Left renal pelvis (tissue), 4 donors: ENCODE measurements around the gene NLRX1. TPM values are rescaled to one million over a fixed set of nuclear protein-coding genes. Genes with fewer than 3 reads are reported as not detected.
A peak's percentile ranks its signal among the peaks of the same experiment; 100 is the strongest.
"Not testable (repeated sequence)": the region's sequence is repeated elsewhere in the genome, so short reads cannot be mapped to it uniquely, and the experiment has no call there.

Source experiments
- DNase-seq, 4 donors: peaks; one replicate each; pipeline ENCODE4 v3.0.0-alpha.2; 2013; ENCODE audit warnings: low read depth in 4 of 4, low spot score in 3 of 4
- polyA plus RNA-seq, 4 donors: library from polyadenylated mRNA; unstranded; fragments of 120-200 nt; gene quantifications; one replicate each; pipeline ENCODE4 v1.2.1, GENCODE V29; 2013; ENCODE audit not compliant: insufficient read length in 4 of 4

NLRX1 gene
- polyA plus RNA-seq, 4 donors = 7.8 to 12.6 (median 10.2) TPM

DNA sequence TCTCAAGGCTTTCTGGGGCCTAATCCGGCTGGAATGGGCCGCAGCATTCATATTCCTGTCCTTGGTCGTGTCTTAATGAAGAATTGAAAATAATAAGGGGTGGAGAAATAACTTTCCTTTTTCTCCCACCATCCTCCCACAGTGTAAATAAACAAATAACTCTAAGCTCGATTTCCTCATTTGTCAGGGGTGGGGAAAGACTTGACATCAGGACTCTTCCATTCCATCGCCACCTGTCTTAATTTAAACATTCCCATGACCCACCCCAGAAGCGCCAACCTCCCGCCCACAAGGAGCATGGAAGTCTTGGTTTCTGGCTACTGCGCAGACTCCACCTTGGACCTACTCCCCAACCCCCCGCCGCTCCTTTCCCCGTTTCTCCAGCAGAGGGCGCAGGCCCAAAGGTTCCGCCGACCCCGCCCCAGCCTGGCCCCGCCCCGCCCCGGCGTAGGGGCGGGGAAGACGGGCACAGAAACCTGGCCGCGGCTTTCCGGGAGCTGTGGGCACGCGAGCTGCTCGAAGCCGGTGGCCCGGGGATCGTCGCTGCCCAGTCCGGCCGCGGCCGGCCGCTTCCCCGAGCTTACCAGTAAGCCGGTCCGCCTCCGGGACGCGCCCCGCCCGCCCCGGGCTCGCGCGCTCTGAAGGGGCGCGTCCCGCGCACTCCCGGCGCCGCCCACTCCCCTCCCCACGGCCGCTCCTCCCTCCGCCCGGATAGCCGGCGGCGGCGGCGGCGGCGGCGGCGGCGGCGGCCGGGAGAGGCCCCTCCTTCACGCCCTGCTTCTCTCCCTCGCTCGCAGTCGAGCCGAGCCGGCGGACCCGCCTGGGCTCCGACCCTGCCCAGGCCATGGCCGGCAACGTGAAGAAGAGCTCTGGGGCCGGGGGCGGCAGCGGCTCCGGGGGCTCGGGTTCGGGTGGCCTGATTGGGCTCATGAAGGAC lies 37.3 kb downstream of the NLRX1 start, which contains the start of gene CBL:
Gene CBL (plus strand): TSS at position 766 of the 937 bp plus-strand sequence. CDS start 79 bp downstream, at position 845.
- DNase-seq = peak; percentile 72 to 89 (median 88)

DNA sequence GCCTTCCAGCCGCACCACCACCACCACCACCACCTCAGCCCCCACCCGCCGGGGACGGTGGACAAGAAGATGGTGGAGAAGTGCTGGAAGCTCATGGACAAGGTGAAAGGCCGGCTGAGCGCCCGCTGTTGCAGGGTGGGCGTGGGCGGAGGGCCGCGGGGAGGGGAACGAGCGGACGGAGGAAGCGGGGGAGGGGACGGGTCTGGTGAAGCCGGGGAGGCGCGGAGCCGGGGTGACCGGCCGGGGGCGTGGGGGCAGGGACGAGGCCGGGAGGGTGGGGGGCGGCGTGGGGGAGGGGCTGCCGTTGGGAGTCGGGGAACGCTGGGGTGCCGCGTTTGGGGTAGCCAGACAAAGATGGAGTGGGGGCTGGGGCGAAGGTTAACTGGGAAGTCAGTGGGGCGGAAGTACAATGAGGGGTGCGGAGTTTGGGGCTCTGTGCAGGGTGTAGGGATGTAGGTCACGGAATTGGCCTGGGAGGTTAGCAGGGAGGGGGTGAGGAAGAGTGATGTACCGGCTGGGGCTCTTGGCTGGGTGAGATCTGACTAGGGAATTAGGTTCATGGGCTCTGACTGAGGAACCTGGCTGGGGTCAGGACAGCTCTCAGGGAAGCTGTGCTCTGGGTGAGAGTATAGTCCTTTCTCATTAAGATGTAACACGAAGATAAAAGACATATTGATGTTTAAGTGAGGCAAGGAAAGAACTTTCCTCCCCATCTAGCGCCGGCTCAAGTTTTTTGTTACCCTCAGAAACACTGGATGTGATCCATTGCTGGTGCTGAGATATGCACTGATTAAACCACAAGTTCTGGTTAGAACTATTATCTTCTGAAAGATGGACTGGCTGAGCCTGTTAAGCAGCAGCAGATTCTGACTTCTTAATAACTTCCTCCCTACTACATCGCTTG lies 38.2 kb downstream of the NLRX1 start:
- peak in 1 of 4 donors; percentile 39 for DNase-seq

DNA sequence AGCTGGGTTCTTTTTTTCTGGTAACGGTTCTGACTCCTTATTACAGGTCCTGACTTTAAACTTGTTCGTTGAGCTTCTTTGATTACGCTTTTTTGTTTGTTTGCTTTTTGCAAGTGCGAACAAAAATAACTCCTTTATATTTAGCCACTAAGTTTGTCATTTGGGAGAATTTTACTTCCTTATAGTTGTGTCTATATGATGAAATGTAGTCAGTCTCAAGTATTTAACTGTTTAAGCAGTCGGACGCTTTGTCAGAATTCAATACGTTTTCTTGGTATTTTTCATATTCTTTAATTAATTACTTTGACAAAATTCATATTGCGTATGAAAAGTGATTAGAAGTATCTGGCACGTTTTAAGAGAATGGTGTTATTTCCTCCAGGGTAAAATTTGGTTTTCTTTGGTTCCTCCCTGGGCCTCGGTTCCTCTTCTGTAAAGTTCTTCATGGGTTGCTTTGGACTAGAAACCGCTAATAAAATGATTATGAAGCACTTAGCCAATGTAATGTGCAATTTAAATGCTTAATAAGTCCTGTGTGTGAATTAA lies 39.0 kb downstream of the NLRX1 start:
- no peak for DNase-seq

DNA sequence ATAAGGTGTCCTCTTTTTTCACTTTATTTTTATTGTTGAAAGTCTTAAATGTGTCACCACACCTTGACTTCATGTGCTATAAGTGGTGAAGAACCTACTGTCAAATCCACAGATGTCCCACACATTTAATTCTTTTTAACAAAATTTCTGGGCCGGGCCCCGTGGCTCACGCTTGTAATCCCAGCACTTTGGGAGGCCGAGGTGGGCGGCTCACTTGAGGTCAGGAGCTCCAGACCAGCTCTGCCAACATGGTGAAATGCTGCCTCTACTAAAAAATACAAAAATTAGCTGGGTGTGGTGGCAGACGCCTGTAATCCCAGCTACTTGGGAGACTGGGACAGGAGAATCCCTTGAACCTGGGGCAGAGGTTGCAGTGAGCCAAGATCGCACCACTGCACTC lies 40.7 kb downstream of the NLRX1 start:
- no peak for DNase-seq

DNA sequence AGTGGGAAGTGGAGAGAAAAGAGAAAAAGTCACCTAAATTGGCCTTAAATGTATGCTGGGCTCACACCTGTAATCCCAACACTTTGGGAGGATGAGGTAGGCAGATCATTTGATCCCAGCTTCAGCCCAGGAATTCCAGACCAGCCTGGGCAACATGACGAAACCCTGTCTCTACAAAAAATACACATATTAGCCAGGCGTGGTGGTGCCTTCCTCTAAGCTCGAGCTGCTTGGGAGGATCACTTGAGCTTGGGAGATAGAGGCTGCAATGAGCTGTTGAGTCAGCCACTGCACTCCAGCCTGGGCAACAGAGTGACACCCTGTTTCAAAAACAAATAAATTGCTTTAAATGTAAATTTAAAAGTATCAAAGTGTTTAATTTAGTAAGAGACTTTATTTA lies 41.5 kb downstream of the NLRX1 start:
- no peak for DNase-seq

DNA sequence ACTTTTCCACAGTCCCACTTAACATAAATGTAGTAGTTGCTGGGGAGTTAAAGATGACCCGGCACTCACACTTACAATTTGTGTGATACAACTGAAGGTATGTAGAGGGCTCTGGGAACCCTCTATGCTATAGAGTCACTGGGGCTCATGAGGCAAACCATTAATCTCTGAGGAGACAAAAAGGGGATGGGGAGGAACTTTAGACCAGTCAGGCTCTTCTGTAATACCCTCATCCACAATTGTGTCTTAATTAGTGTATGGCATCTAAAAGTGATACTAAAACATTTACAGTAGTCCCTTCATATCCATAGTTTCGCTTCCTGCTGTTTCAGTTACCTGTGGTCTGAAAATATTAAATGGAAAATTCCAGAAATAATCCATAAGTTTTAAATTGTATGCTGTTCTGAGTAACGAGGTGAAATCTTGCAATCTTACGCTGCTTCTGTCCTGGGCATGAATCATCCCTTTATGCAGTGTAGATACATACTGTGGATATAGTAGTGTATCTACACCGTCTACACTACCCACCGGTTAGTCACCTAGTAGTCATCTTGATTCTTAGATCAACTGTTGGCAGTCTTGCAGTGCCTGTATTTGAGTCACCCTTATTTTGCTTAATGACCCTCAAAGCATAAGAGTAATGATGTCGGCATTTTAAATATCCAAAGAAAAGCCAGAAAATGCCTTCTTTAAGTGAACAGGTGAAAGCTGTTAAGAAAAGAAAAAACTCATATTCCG lies 49.8 kb downstream of the NLRX1 start:
- DNase-seq = no peak

DNA sequence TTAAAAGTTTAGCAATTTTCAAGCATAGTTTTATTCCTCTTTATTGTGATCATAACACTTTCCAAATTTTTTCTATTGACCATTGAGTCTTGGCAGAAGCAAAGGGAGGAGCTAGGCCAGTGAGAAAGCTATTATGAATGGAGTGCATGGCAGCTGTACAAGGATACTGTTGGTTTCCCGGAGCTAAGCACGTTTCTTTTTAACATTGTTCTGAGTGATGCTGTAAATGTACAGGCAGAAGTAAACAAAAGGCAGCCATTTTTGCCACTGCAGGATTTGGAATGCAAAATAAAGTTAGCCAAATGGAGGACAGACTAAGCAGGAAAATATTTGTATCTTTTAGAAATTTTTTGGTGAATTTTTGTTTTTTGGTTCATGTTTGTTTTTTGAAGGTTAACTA lies 53.8 kb downstream of the NLRX1 start:
- DNase-seq = peak in 1 of 4 donors; percentile 10

DNA sequence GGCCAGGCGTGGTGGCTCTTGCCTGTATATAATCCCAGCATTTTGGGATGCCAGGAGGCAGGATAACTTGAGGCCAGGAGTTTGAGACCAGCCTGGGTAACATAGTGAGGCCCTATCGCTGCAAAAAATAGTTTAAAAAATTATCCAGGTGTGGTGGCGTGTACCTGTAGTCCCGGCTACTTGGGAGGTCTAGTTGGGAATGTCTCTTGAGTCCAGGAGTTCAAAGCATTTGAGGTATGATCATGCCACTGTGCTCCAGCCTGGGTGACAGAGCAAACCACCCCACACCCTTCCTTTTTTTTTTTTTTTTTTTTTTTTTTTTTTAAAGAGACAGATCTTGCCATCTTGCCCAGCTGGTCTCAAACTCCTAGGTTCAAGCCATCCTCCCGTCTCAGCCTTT lies 54.4 kb downstream of the NLRX1 start:
- DNase-seq = no peak

DNA sequence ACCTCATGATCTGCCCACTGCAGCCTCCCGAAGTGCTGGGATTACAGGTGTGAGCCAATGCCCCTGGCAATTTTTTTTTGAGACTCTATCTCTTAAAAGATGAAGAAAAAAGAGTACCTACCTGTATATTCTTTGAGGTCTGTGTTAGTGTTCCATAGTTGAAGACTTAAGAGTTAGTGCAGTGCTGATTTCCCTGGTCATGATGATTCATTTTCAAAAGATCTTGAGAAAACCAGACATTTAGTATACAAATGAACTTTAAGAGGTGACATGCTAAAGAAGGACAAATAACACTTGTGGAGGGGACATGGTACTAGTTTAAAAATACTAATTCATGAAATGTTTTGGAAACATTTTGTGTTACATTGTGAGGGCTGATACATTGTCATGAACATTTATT lies 55.3 kb downstream of the NLRX1 start:
- DNase-seq = no peak

DNA sequence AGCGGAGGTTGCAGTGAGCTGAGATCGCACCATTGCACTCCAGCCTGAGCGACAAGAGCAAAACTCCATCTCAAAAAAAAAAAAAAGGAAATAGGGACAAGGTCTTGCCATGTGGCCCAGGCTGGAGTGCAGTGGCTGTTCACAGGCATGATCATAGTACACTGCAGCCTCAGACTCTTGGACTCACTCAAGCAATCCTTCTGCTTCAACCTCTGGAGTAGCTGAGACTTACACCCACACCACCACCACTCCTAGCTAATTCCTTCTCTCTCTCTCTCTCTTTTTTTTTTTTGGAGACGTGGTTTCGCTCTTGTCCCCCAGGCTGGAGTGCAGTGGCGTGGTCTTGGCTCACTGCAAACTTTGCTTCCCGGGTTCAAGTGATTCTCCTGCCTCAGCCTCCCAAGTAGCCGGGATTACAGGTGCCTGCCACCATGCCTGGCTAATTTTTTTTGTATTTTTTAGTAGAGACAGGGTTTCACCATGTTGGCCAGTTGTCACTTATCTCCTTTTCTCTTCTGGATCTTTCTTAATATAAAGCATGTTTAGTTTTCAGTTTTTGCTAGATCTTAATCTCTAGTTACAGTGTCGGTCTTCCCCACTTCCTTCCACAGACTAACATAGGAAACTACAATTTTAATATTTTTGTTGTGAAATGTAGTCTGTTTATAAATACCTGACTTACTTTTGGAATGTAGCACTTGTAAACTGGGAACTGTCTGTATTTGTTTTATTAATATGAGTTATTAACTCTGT lies 60.2 kb downstream of the NLRX1 start:
- DNase-seq = not testable (repeated sequence)

DNA sequence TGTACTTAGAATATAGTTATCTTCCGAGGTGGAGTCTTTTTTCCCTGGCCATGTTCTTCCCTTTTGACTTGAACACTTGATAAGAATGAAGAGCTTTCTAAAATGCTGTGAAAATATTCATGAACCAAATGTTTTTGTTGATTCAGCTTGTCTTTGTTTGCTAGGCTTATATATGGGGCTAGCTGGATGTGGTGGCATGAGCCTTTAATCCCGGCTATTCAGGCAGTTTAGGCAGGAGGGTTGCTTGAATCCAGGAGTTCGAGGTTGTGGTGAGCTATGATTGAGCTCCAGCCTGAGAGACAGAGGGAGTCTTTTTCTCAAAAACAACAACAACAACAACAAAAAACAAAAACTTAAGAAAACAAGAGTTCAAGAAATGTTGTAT lies 60.8 kb downstream of the NLRX1 start:
- no peak for DNase-seq

DNA sequence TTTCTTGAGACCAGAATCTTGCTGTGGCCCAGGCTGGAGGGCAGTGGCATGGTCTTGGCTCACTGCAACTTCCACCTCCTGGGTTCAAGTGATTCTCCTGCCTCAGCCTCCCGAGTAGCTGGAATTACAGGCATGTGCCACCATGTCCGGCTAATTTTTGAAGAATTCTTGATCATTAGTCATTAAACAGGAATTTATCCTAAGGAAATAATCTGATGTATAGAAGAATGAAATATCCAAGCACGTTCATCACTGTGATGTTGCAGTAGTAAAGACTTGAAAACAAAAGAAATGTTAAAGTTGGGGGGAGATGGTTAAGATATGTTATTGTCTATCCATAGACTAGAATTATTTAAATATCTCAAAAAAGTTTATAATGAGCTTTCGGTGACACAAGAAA lies 61.2 kb downstream of the NLRX1 start:
- DNase-seq = no peak

Other genes starting within 250 kb of the NLRX1 start
- 10 to 100 TPM; 27.7 to 70.4 (median 33.7) TPM for gene BCL9L, start 242.8 kb upstream of the NLRX1 start, polyA plus RNA-seq
- 10 to 100 TPM in 2 of 4 donors, 1 to 10 TPM in 1, under 1 TPM in 1; 0.52 to 56.1 (median 19.2) TPM for gene UPK2, start 212.4 kb upstream of the NLRX1 start, polyA plus RNA-seq
- not detected for gene FOXR1, start 197.0 kb upstream of the NLRX1 start, polyA plus RNA-seq
- 10 to 100 TPM; 14.9 to 41.6 (median 21.0) TPM for gene CENATAC, start 170.6 kb upstream of the NLRX1 start, polyA plus RNA-seq
- 1,000 to 10,000 TPM; 1,003 to 1,136 (median 1,061) TPM for gene RPS25, start 150.4 kb upstream of the NLRX1 start, polyA plus RNA-seq
- gene TRAPPC4, start 150.0 kb upstream of the NLRX1 start, polyA plus RNA-seq = 100 to 1,000 TPM in 2 of 4 donors, 10 to 100 TPM in 2; 55.5 to 127 (median 110) TPM
- gene SLC37A4, start 137.8 kb upstream of the NLRX1 start, polyA plus RNA-seq = 100 to 1,000 TPM in 1 of 4 donors, 10 to 100 TPM in 3; 13.9 to 108 (median 84.4) TPM
- gene HYOU1, start 111.5 kb upstream of the NLRX1 start, polyA plus RNA-seq = 100 to 1,000 TPM in 3 of 4 donors, 10 to 100 TPM in 1; 73.5 to 124 (median 116) TPM
- gene VPS11, start 100.9 kb upstream of the NLRX1 start, polyA plus RNA-seq = 10 to 100 TPM; 45.9 to 67.0 (median 52.1) TPM
- 10 to 100 TPM; 24.6 to 31.6 (median 26.2) TPM for gene HMBS, start 83.8 kb upstream of the NLRX1 start, polyA plus RNA-seq
- gene DPAGT1, start 66.9 kb upstream of the NLRX1 start, polyA plus RNA-seq = 10 to 100 TPM; 46.0 to 68.5 (median 62.1) TPM
- gene C2CD2L, start 61.4 kb upstream of the NLRX1 start, polyA plus RNA-seq = 10 to 100 TPM; 10.3 to 15.6 (median 11.3) TPM
- 10 to 100 TPM; 21.3 to 44.1 (median 26.5) TPM for gene HINFP, start 47.1 kb upstream of the NLRX1 start, polyA plus RNA-seq
- 1 to 10 TPM in 2 of 4 donors, under 1 TPM in 2; 0.63 to 1.2 (median 0.88) TPM for gene ABCG4, start 19.7 kb upstream of the NLRX1 start, polyA plus RNA-seq
- 10 to 100 TPM in 3 of 4 donors, under 1 TPM in 1; 0.35 to 18.2 (median 12.8) TPM for gene NHERF4, start 16.8 kb downstream of the NLRX1 start, polyA plus RNA-seq
- 10 to 100 TPM; 15.5 to 22.3 (median 20.4) TPM for gene CBL, start 37.6 kb downstream of the NLRX1 start, polyA plus RNA-seq
- gene MCAM, start 148.4 kb downstream of the NLRX1 start, polyA plus RNA-seq = 10 to 100 TPM; 48.9 to 77.2 (median 53.0) TPM
- gene RNF26, start 165.8 kb downstream of the NLRX1 start, polyA plus RNA-seq = 10 to 100 TPM; 28.4 to 34.5 (median 30.9) TPM
- 10 to 100 TPM; 20.5 to 34.3 (median 25.3) TPM for gene C1QTNF5, start 172.2 kb downstream of the NLRX1 start, polyA plus RNA-seq
- gene MFRP, start 178.0 kb downstream of the NLRX1 start, polyA plus RNA-seq = not detected
- gene USP2, start 213.0 kb downstream of the NLRX1 start, polyA plus RNA-seq = 10 to 100 TPM in 2 of 4 donors, 1 to 10 TPM in 2; 1.7 to 15.9 (median 9.5) TPM